GM06990 (cell line): ENCODE data around the gene G6PC3.
"Not testable (repeated sequence)": the region's sequence is repeated elsewhere in the genome, so short reads cannot be mapped to it uniquely, and the experiment has no call there.

Experiments
- DNase-seq: peaks from one replicate; pipeline ENCODE4 v3.0.0-alpha.2; 2011; ENCODE audit not compliant: insufficient read length; ENCODE audit errors: extremely low read depth
- H3K27me3 ChIP-seq: replicated peaks from 2 replicates; pipeline ENCODE4 v1.6.0; 2011; ENCODE audit warnings: low read length; ENCODE audit not compliant: control insufficient read depth, insufficient read depth
- H3K36me3 ChIP-seq: 2 replicates; pipeline ENCODE4 v1.5.1; 2011; ENCODE audit warnings: low read length; ENCODE audit not compliant: control insufficient read depth, insufficient read depth
- H3K4me3 ChIP-seq: replicated peaks from 2 replicates; pipeline ENCODE4 v1.5.1; 2011; ENCODE audit warnings: low read depth, mild to moderate bottlenecking, control low read depth, low read length
- TF ChIP-seq, protein P1 (sequence below): IDR thresholded peaks from 2 replicates; pipeline ENCODE4 v1.5.1; 2011; ENCODE audit warnings: low read length, control low read depth, mild to moderate bottlenecking, inconsistent platforms; ENCODE audit not compliant: insufficient read depth, poor library complexity, severe bottlenecking

Gene G6PC3

DNA sequence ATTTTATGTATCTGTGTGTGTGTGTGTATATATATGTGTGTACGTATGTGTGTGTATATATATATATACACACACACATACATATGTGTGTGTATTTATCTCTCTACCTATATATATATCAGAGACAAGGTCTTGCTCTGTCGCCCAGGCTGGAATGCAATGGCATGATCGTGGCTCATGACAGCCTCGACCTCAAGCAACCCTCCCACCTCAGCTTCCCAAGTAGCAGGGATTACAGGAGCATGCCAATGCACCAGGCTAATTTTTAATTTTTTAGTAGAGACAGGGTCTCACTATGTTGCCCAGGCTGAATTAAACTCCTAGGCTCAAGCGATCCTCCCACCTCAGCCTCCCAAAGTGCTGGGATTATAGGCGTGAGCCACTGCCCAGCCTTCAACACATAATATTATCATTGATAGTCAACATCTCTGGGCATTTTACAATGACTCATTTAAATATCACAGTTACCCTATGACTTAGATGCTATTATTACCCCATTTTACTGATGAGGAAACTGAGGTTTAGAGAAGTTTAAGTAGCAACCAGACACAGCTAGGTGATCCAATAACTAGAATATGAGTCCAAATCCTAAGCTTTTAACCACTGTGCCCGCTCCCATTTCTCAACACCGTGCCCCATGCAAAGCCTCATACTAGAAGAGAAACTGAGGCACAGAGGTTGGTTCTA lies 24.3 kb downstream of the G6PC3 start:
- DNase-seq: no peak
- Histone ChIP-seq H3K4me3 (no peak overlapping the region), H3K27me3 (no peaks in the 10 kb centered on the region), H3K36me3 (peaks cover 12% of the 10 kb centered on the region)
- TF ChIP-seq, protein P1, sequence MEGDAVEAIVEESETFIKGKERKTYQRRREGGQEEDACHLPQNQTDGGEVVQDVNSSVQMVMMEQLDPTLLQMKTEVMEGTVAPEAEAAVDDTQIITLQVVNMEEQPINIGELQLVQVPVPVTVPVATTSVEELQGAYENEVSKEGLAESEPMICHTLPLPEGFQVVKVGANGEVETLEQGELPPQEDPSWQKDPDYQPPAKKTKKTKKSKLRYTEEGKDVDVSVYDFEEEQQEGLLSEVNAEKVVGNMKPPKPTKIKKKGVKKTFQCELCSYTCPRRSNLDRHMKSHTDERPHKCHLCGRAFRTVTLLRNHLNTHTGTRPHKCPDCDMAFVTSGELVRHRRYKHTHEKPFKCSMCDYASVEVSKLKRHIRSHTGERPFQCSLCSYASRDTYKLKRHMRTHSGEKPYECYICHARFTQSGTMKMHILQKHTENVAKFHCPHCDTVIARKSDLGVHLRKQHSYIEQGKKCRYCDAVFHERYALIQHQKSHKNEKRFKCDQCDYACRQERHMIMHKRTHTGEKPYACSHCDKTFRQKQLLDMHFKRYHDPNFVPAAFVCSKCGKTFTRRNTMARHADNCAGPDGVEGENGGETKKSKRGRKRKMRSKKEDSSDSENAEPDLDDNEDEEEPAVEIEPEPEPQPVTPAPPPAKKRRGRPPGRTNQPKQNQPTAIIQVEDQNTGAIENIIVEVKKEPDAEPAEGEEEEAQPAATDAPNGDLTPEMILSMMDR: no peak

DNA sequence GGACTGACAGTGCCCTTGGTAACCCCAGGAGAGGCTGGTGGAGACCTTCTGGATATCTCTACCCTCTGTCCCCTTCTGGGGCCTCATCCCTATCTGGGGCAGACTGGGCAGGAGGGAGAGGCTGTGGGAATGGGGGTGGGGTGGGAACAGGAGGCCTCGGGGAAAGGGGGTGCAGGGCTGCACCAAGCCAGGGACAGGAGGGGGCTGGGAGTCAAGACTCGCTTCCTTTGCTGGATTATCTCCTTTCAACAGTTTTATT lies 24.8 kb downstream of the G6PC3 start:
- TF ChIP-seq, protein P1: no peak
- H3K27me3 ChIP-seq: no peaks in the 10 kb centered on the region
- DNase-seq: no peak
- H3K4me3 ChIP-seq: no peak overlapping the region
- H3K36me3 ChIP-seq: peaks cover 12% of the 10 kb centered on the region

DNA sequence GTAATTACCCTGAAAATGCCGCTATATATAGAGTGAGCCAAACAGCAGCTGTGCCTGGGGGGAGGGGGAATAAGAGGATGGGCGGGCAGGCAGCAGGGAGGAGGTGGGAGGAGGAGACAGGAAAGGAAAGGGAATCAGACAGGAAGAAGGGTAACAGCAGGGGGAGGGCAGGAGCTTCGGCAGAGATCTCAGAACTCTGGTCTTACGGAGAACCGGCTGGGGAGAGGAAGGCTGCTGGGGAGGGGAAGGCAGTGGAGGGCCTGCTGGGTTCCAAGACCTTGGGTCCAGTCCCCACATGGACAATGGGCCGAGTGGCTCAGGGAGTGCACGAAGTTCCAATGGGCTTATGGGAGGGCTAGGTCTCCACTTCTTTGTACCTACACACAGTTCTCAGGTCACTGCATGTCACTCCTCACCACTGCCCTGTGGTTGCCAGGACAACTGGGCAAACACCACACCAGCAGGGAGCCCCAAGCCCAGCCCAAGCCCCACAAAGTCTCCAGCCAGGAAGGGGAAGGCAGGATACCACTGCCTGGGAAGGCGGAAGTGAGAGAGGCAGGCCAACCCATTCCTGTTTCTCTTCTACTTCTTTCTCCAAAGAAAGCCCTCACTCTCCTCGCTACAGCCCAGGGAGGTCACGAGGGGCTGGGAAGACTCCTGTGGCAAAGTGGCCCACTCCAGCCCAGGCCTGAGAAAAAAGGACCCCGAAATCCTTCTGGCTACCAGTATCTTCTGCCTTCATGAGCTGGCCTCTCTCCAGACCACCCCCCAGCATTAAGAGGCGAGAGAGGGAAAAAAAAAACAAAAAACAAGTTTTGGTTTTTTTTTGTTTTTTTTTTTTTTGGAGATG lies 25.3 kb downstream of the G6PC3 start:
- Histone ChIP-seq H3K36me3 (peaks cover 12% of the 10 kb centered on the region), H3K27me3 (no peaks in the 10 kb centered on the region), H3K4me3 (no peak overlapping the region)
- no peak for DNase-seq
- TF ChIP-seq, protein P1: no peak

DNA sequence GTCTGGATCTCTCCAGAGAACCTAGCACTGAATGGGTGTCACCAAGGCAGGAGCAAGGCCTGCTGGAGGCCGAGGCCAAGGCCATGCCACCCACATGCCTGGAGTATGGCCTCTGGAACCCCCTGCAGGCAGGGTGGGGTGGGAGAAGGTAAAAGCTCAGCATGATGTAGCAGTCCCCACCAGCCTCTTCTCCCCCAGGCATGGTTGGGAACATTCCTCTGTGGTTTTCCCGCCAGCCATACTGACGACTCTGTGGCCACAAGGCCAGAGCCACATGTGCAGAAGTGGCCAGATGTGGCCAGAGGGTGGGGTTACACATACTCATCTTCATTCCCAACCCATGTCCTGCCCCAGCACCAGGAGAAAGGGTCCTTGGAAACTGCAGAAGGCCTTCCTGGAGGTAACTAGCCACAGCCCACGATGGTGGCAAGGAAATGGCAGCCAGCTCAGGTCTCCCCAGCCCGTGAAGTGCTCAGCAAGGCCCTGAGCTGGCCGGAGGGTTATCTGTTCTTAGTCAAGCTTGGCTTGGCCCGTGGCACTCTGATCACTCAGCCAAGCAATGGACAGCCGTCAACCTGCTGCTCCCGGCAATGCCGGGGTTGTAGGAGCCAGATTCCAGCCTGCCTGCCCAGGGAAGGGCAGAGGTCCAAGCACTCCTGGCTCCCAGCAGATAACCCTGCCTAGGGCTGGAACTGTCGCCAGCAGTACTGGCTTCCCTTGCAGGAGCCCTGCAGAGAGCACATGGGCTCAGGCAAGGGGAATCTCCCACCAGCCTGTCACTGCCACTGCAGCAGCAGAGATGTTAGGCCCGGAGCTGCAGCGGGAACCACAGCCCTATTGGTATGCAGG lies 26.8 kb downstream of the G6PC3 start:
- TF ChIP-seq, protein P1: no peak
- no peak for DNase-seq
- Histone ChIP-seq H3K27me3 (no peaks in the 10 kb centered on the region), H3K36me3 (peaks cover 3% of the 10 kb centered on the region), H3K4me3 (no peak overlapping the region)

DNA sequence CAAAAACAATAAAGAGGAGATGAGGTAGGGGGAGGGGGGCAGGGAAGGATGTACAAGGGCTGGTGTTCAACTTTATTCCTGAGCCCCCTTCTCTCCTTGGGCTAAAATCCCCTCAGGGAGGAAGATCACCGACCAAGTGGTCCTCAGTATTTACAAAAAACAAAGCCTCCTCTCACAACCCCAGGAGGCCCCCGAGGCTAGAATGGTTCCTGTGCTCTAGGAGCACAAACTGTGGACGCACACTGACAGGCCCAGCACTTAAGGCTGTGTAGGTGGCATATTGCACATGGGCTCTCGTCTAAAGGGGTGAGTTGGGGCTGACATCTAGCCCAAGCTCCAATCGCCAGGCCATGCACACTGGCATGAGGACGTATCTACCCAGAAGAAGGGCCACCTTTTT lies 31.3 kb downstream of the G6PC3 start:
- not testable (repeated sequence) for DNase-seq, H3K27me3 ChIP-seq, H3K4me3 ChIP-seq, H3K36me3 ChIP-seq
